Suprapubic skin (tissue), 4 donors: ENCODE measurements around the gene AHSP. TPM values are rescaled to one million over a fixed set of nuclear protein-coding genes. Genes with fewer than 3 reads are reported as not detected.
"Not testable (repeated sequence)": the region's sequence is repeated elsewhere in the genome, so short reads cannot be mapped to it uniquely, and the experiment has no call there.

Experiments
- DNase-seq, 2 donors: peaks; one replicate each; pipeline ENCODE4 v3.0.0-alpha.2; 2019; ENCODE audit warnings: low spot score in 2 of 2
- H3K27ac ChIP-seq: fragments of 200-600 bp; sonication (generic); one replicate; pipeline ENCODE4 v1.5.1; 2019
- H3K27me3 ChIP-seq: fragments of 200-600 bp; sonication (generic); one replicate; pipeline ENCODE4 v1.5.1; 2019
- H3K36me3 ChIP-seq: fragments of 200-600 bp; sonication (generic); one replicate; pipeline ENCODE4 v1.5.1; 2019
- H3K4me1 ChIP-seq: fragments of 200-600 bp; sonication (generic); one replicate; pipeline ENCODE4 v1.5.1; 2019
- H3K4me3 ChIP-seq: fragments of 200-600 bp; sonication (generic); one replicate; pipeline ENCODE4 v1.5.1; 2019; ENCODE audit warnings: mild to moderate bottlenecking
- H3K9me3 ChIP-seq: fragments of 200-600 bp; sonication (generic); one replicate; pipeline ENCODE4 v1.5.1; 2019
- CTCF ChIP-seq, 2 donors: fragments of 200-600 bp in 1 of 2; fragments of 450-650 bp in 1 of 2; sonication (generic) in 1 of 2; IDR thresholded peaks; one replicate each; pipeline ENCODE4 v1.5.1; 2016 to 2019; ENCODE audit warnings: antibody characterized with exemption in 2 of 2, mild to moderate bottlenecking in 1 of 2, moderate library complexity in 1 of 2
- EP300 ChIP-seq: sonication (generic); formaldehyde crosslinking; IDR thresholded peaks from one replicate; pipeline ENCODE4 v1.6.1; 2017; ENCODE audit warnings: antibody characterized with exemption
- POLR2A ChIP-seq, 2 donors: fragments of 450-650 bp; IDR thresholded peaks; one replicate each; pipeline ENCODE4 v1.6.1; 2017; ENCODE audit warnings: antibody characterized with exemption in 2 of 2, mild to moderate bottlenecking in 2 of 2, moderate library complexity in 2 of 2
- POLR2AphosphoS5 ChIP-seq, 3 donors: sonication (generic); formaldehyde crosslinking; IDR thresholded peaks; one replicate each; pipeline ENCODE4 v1.6.1; 2017; ENCODE audit warnings: antibody characterized with exemption in 3 of 3
- WGBS: methylation state at CpG from one replicate; pipeline ENCODE4 v1.1.5; 2018; 5-methylcytosine and 5-hydroxymethylcytosine counted together
- total RNA-seq, 4 donors: library from RNA; depleted of rRNA; stranded (reverse); fragments of >200 nt; gene quantifications; one replicate each; pipeline ENCODE4 v1.1.0, GENCODE V29; 2016

Gene AHSP
- total RNA-seq, 4 donors from 2014 or later, result not detected

GRCh38 chr16:31519759-31520431 is 7.8 kb upstream of the AHSP start:
- Histone ChIP-seq H3K27ac (no peak overlapping the region), H3K4me3 (no peak overlapping the region), H3K9me3 (no peaks in the 10 kb centered on the region), H3K36me3 (no peaks in the 10 kb centered on the region), H3K4me1 (no peaks in the 10 kb centered on the region), H3K27me3 (no peaks in the 10 kb centered on the region)
- no peak for TF ChIP-seq POLR2AphosphoS5 (IDR thresholded peaks at IDR 0.05)
- no peak for TF ChIP-seq EP300
- no peak for TF ChIP-seq CTCF (IDR thresholded peaks at IDR 0.05)
- no peak for TF ChIP-seq POLR2A (IDR thresholded peaks at IDR 0.05)
- DNase-seq, result no peak
- WGBS, result 70% methylated on average over 2 of the region's 2 CpGs

GRCh38 chr16:31521368-31521767 is 6.3 kb upstream of the AHSP start:
- TF ChIP-seq POLR2A (IDR thresholded peaks at IDR 0.05) (no peak), POLR2AphosphoS5 (IDR thresholded peaks at IDR 0.05) (no peak), CTCF (IDR thresholded peaks at IDR 0.05) (no peak), EP300 (no peak)
- Histone ChIP-seq H3K27ac (no peak overlapping the region), H3K4me1 (no peaks in the 10 kb centered on the region), H3K9me3 (no peaks in the 10 kb centered on the region), H3K36me3 (no peaks in the 10 kb centered on the region), H3K27me3 (no peaks in the 10 kb centered on the region), H3K4me3 (no peak overlapping the region)
- no peak for DNase-seq
- WGBS, result 88% methylated on average over 3 of the region's 3 CpGs

GRCh38 chr16:31522071-31522470 is 5.6 kb upstream of the AHSP start:
- Histone ChIP-seq H3K4me3 (no peak overlapping the region), H3K27ac (no peak overlapping the region), H3K9me3 (no peaks in the 10 kb centered on the region), H3K4me1 (no peaks in the 10 kb centered on the region), H3K27me3 (no peaks in the 10 kb centered on the region), H3K36me3 (no peaks in the 10 kb centered on the region)
- WGBS, result 84% methylated on average over 6 of the region's 6 CpGs
- DNase-seq, result no peak
- no peak for TF ChIP-seq POLR2A (IDR thresholded peaks at IDR 0.05)
- TF ChIP-seq POLR2AphosphoS5 (IDR thresholded peaks at IDR 0.05), result no peak
- TF ChIP-seq CTCF (IDR thresholded peaks at IDR 0.05), result no peak
- no peak for TF ChIP-seq EP300

GRCh38 chr16:31523768-31524167 is 3.9 kb upstream of the AHSP start:
- 77% methylated on average over 3 of the region's 6 CpGs for WGBS

GRCh38 chr16:31525113-31525512 is 2.6 kb upstream of the AHSP start:
- Histone ChIP-seq H3K27ac (no peak overlapping the region), H3K36me3 (no peaks in the 10 kb centered on the region), H3K4me3 (no peak overlapping the region), H3K9me3 (no peaks in the 10 kb centered on the region), H3K4me1 (peaks cover 18% of the 10 kb centered on the region), H3K27me3 (peaks cover 18% of the 10 kb centered on the region)
- WGBS, result 93% methylated on average over 3 of the region's 3 CpGs
- TF ChIP-seq POLR2A (IDR thresholded peaks at IDR 0.05), result no peak
- no peak for TF ChIP-seq EP300
- no peak for TF ChIP-seq POLR2AphosphoS5 (IDR thresholded peaks at IDR 0.05)
- TF ChIP-seq CTCF (IDR thresholded peaks at IDR 0.05), result no peak
- no peak for DNase-seq

More at GRCh38 chr16:31523768-31524167, 3.9 kb upstream of the AHSP start:
- H3K27ac ChIP-seq, H3K36me3 ChIP-seq, H3K27me3 ChIP-seq, H3K9me3 ChIP-seq, H3K4me3 ChIP-seq, DNase-seq, H3K4me1 ChIP-seq: not testable (repeated sequence)
